ENCODE results near the gene FFAR1.

GRCh38 chr19:35307931-35308330 is 39.8 kb upstream of the FFAR1 start:
- TF ChIP-seq CTCF (IDR thresholded peaks at IDR 0.05) (no peak), YY1 (IDR thresholded peaks at IDR 0.05; ENCODE audit: low read depth) (no peak), MXI1 (IDR thresholded peaks at IDR 0.05; ENCODE audit: low read depth, low read length) (no peak), POLR2AphosphoS5 (IDR thresholded peaks at IDR 0.05; ENCODE audit: low read depth, low read length) (no peak), FOXJ3 (CRISPR knock-in tag; IDR thresholded peaks at IDR 0.05) (no peak), RXRA (IDR thresholded peaks at IDR 0.05; ENCODE audit: borderline replicate concordance, low read depth) (no peak), EP300 (IDR thresholded peaks at IDR 0.05; ENCODE audit: borderline replicate concordance in 1 of 2, low read depth in 1 of 2, low read length in 1 of 2) (no peak), MEF2A (IDR thresholded peaks at IDR 0.05; ENCODE audit: borderline replicate concordance, low read depth) (no peak), EZH2phosphoT487 (IDR thresholded peaks at IDR 0.05; ENCODE audit: borderline replicate concordance, low read depth) (no peak), CHD2 (IDR thresholded peaks at IDR 0.05; ENCODE audit: low read length, partially characterized antibody) (no peak), GABPA (IDR thresholded peaks at IDR 0.05; ENCODE audit: low read depth) (no peak)
- TF ChIP-seq, protein P1, sequence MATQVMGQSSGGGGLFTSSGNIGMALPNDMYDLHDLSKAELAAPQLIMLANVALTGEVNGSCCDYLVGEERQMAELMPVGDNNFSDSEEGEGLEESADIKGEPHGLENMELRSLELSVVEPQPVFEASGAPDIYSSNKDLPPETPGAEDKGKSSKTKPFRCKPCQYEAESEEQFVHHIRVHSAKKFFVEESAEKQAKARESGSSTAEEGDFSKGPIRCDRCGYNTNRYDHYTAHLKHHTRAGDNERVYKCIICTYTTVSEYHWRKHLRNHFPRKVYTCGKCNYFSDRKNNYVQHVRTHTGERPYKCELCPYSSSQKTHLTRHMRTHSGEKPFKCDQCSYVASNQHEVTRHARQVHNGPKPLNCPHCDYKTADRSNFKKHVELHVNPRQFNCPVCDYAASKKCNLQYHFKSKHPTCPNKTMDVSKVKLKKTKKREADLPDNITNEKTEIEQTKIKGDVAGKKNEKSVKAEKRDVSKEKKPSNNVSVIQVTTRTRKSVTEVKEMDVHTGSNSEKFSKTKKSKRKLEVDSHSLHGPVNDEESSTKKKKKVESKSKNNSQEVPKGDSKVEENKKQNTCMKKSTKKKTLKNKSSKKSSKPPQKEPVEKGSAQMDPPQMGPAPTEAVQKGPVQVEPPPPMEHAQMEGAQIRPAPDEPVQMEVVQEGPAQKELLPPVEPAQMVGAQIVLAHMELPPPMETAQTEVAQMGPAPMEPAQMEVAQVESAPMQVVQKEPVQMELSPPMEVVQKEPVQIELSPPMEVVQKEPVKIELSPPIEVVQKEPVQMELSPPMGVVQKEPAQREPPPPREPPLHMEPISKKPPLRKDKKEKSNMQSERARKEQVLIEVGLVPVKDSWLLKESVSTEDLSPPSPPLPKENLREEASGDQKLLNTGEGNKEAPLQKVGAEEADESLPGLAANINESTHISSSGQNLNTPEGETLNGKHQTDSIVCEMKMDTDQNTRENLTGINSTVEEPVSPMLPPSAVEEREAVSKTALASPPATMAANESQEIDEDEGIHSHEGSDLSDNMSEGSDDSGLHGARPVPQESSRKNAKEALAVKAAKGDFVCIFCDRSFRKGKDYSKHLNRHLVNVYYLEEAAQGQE (IDR thresholded peaks at IDR 0.05; ENCODE audit: low read depth, low read length): no peak

Measured in SK-N-SH (cell line).